H1 (cell line): ENCODE results near the gene CCNB1. TPM values are rescaled to one million over a fixed set of nuclear protein-coding genes. Genes with fewer than 3 reads are reported as not detected.
A peak's percentile ranks its signal among the peaks of the same experiment; 100 is the strongest.
"Not testable (repeated sequence)": the region's sequence is repeated elsewhere in the genome, so short reads cannot be mapped to it uniquely, and the experiment has no call there.

Source experiments
- CTCF ChIA-PET: fragments of 300-600 bp; sonication (Branson Sonifier 250); formaldehyde crosslinking; loops from one replicate; lab custom pipeline; 2021; ENCODE audit not compliant: partially characterized antibody; lab: Charles Lee
- POLR2A ChIA-PET: fragments of 300-600 bp; sonication (Branson Sonifier 250); formaldehyde crosslinking; loops from one replicate; lab custom pipeline; 2021; ENCODE audit warnings: inconsistent platforms; ENCODE audit not compliant: partially characterized antibody; lab: Charles Lee
- DNase-seq, 2 experiments: peaks; one replicate each; pipeline versions ENCODE4 v3.0.0 to v3.0.0-alpha.2; 2010 to 2022; ENCODE audit warnings: low spot score in 2 of 2, low read depth in 1 of 2, mixed read lengths in 1 of 2
- FAIRE-seq: peaks from 2 replicates; lab custom pipeline; 2011; peaks lifted over from hg19 to GRCh38; lab: Jason Lieb, UNC
- H2AFZ ChIP-seq: 2 replicates; pipeline ENCODE4 v1.8.1; 2012; ENCODE audit warnings: low read length, inconsistent platforms
- H2AK5ac ChIP-seq: 2 replicates; pipeline ENCODE4 v1.6.1; 2013; ENCODE audit warnings: low read depth, low read length
- H2BK120ac ChIP-seq: replicated peaks from 2 replicates; pipeline ENCODE3; 2013; ENCODE audit warnings: low read depth, low read length, inconsistent platforms
- H2BK12ac ChIP-seq: 2 replicates; pipeline ENCODE4 v1.6.1; 2013; ENCODE audit warnings: low read depth, low read length
- H2BK15ac ChIP-seq: 2 replicates; pipeline ENCODE4 v1.6.1; 2013; ENCODE audit warnings: low read length
- H2BK20ac ChIP-seq: 2 replicates; pipeline ENCODE4 v1.6.1; 2013; ENCODE audit warnings: low read length
- H2BK5ac ChIP-seq: 2 replicates; pipeline ENCODE4 v1.6.1; 2013; ENCODE audit warnings: low read depth, low read length
- H3K14ac ChIP-seq: 2 replicates; pipeline ENCODE4 v1.6.1; 2013; ENCODE audit warnings: inconsistent platforms; ENCODE audit not compliant: insufficient read length
- H3K18ac ChIP-seq: 2 replicates; pipeline ENCODE4 v1.6.1; 2013; ENCODE audit warnings: low read length; ENCODE audit errors: extremely low read depth
- H3K23ac ChIP-seq: 2 replicates; pipeline ENCODE4 v1.6.1; 2013; ENCODE audit warnings: inconsistent platforms; ENCODE audit not compliant: insufficient read length
- H3K23me2 ChIP-seq: 2 replicates; pipeline ENCODE4 v1.6.1; 2013; ENCODE audit warnings: low read depth, low read length
- H3K27ac ChIP-seq: 2 replicates; pipeline ENCODE4 v1.6.1; 2011; ENCODE audit warnings: low read depth, low read length, inconsistent platforms
- H3K27me3 ChIP-seq, 4 experiments: replicated peaks in 1 of 4; 1 replicate in 1 of 4; 2 replicates in 3 of 4; pipeline versions ENCODE4 v1.6.1 to v1.8.1; 2011 to 2013; ENCODE audit warnings: low read length in 3 of 4, mild to moderate bottlenecking in 3 of 4, inconsistent platforms in 2 of 4, mixed read lengths in 2 of 4, moderate library complexity in 1 of 4; ENCODE audit not compliant: control insufficient read depth in 3 of 4, insufficient read depth in 3 of 4; ENCODE audit errors: extremely low read depth in 1 of 4
- H3K36me3 ChIP-seq, 4 experiments: 2 replicates each; pipeline versions ENCODE4 v1.6.1 to v1.8.1; 2011 to 2013; ENCODE audit warnings: mild to moderate bottlenecking in 4 of 4, low read length in 3 of 4, moderate library complexity in 2 of 4, control low read depth in 1 of 4, inconsistent platforms in 1 of 4; ENCODE audit not compliant: insufficient read depth in 4 of 4, control insufficient read depth in 2 of 4
- H3K4ac ChIP-seq: replicated peaks from 2 replicates; pipeline ENCODE3; 2013; ENCODE audit warnings: low read length, low read depth, mixed read lengths, inconsistent platforms; ENCODE audit not compliant: insufficient read length
- H3K4me1 ChIP-seq, 4 experiments: replicated peaks in 1 of 4; 1 replicate in 1 of 4; 2 replicates in 3 of 4; pipeline versions ENCODE4 v1.6.1 to v1.8.1; 2011 to 2013; ENCODE audit warnings: low read length in 3 of 4, inconsistent platforms in 2 of 4, mixed read lengths in 1 of 4; ENCODE audit not compliant: insufficient read depth in 4 of 4, control insufficient read depth in 3 of 4
- H3K4me2 ChIP-seq, 2 experiments: 2 replicates each; pipeline versions ENCODE4 v1.6.1 to v1.8.1; 2011 to 2013; ENCODE audit warnings: low read depth in 2 of 2, low read length in 2 of 2, control low read depth in 1 of 2, inconsistent platforms in 1 of 2, mild to moderate bottlenecking in 1 of 2; ENCODE audit not compliant: insufficient read depth in 1 of 2
- H3K4me3 ChIP-seq, 4 experiments: fragments of 200-600, 300-600 bp in 1 of 4; sonication (generic), shearing (Covaris generic), sonication (Bioruptor Twin) in 1 of 4; 2 replicates each; pipeline versions ENCODE4 v1.5.1 to v1.8.1; 2011 to 2016; ENCODE audit warnings: low read length in 4 of 4, low read depth in 3 of 4, control low read depth in 2 of 4, inconsistent platforms in 2 of 4, mild to moderate bottlenecking in 2 of 4, mixed read lengths in 1 of 4, moderate library complexity in 1 of 4; ENCODE audit not compliant: insufficient read depth in 2 of 4; ENCODE audit errors: extremely low read depth in 1 of 4
- H3K56ac ChIP-seq: replicated peaks from 2 replicates; pipeline ENCODE3; 2013; ENCODE audit warnings: low read depth, mild to moderate bottlenecking, mixed read lengths, low read length, inconsistent platforms; ENCODE audit not compliant: insufficient read length
- H3K79me1 ChIP-seq: 2 replicates; pipeline ENCODE4 v1.6.1; 2013; ENCODE audit warnings: low read depth, low read length, control low read depth
- H3K79me2 ChIP-seq, 2 experiments: 2 replicates each; pipeline versions ENCODE4 v1.6.1 to v1.8.1; 2012 to 2013; ENCODE audit warnings: low read length in 2 of 2, mild to moderate bottlenecking in 2 of 2, inconsistent platforms in 1 of 2; ENCODE audit not compliant: insufficient read depth in 2 of 2, control insufficient read depth in 1 of 2
- H3K9ac ChIP-seq, 4 experiments: replicated peaks in 1 of 4; 1 replicate in 1 of 4; 2 replicates in 3 of 4; pipeline versions ENCODE4 v1.6.1 to v1.8.1; 2011 to 2013; ENCODE audit warnings: low read depth in 3 of 4, low read length in 3 of 4, control low read depth in 2 of 4, mild to moderate bottlenecking in 2 of 4, moderate library complexity in 2 of 4, inconsistent platforms in 1 of 4; ENCODE audit errors: extremely low read depth in 1 of 4
- H3K9me3 ChIP-seq, 2 experiments: 2 replicates each; pipeline versions ENCODE4 v1.6.1 to v1.8.1; 2012 to 2013; ENCODE audit warnings: mild to moderate bottlenecking in 2 of 2, moderate library complexity in 2 of 2, control low read depth in 1 of 2, inconsistent platforms in 1 of 2, low read depth in 1 of 2, low read length in 1 of 2, mixed read lengths in 1 of 2; ENCODE audit not compliant: insufficient read depth in 2 of 2
- H4K20me1 ChIP-seq, 2 experiments: replicated peaks in 1 of 2; 2 replicates each; pipeline versions ENCODE3 to v1.8.1; 2011 to 2013; ENCODE audit warnings: inconsistent platforms in 2 of 2, low read length in 2 of 2, mild to moderate bottlenecking in 1 of 2; ENCODE audit not compliant: insufficient read depth in 2 of 2, control insufficient read depth in 1 of 2
- H4K5ac ChIP-seq: 2 replicates; pipeline ENCODE4 v1.6.1; 2013; ENCODE audit warnings: low read length, low read depth, mixed read lengths, inconsistent platforms; ENCODE audit not compliant: insufficient read length
- H4K8ac ChIP-seq: 2 replicates; pipeline ENCODE4 v1.8.0; 2013; ENCODE audit warnings: mild to moderate bottlenecking, moderate library complexity, low read length, inconsistent platforms; ENCODE audit not compliant: insufficient read depth; ENCODE audit errors: extremely low read depth
- H4K91ac ChIP-seq: replicated peaks from 2 replicates; pipeline ENCODE3; 2013; ENCODE audit warnings: low read length, mixed read lengths, inconsistent platforms; ENCODE audit not compliant: insufficient read length
- SP1 ChIP-seq: IDR thresholded peaks from 2 replicates; pipeline ENCODE4 v1.6.1; 2011; ENCODE audit warnings: low read depth, low read length
- WGBS, 2 experiments: shearing (Covaris generic) in 1 of 2; methylation state at CpG; one replicate each; pipeline versions ENCODE4 v1.1.6 to v1.1.7; 2013 to 2015; ENCODE audit warnings: low lambda C conversion rate in 2 of 2, mixed read lengths in 2 of 2, inconsistent platforms in 1 of 2, low coverage in 1 of 2, missing lambda C conversion rate in 1 of 2; ENCODE audit not compliant: insufficient replicate concordance in 2 of 2, insufficient coverage in 1 of 2, insufficient read length in 1 of 2; ENCODE audit errors: extremely low coverage in 1 of 2, missing lambda C conversion rate in 1 of 2; 5-methylcytosine and 5-hydroxymethylcytosine counted together
- polyA plus RNA-seq, 7 experiments: library from polyadenylated mRNA; depleted of rRNA in 3 of 7; stranded (reverse) in 5 of 7; unstranded in 2 of 7; fragments of >200 nt in 5 of 7; fragments of 200-250 nt in 2 of 7; gene quantifications; 1 replicate in 5 of 7; 2 replicates in 1 of 7; 4 replicates in 1 of 7; pipeline versions ENCODE4 v1.2.1 to v1.2.3, GENCODE V29; 2011 to 2013; ENCODE audit warnings: missing spikeins in 2 of 7, mixed read lengths in 2 of 7
- total RNA-seq: library from RNA; stranded (reverse); fragmentation: NEBNext Ultra II Directional; extraction: Animal tissue kit (Norgen Biotek cat#: 25700); gene quantifications from 2 replicates; pipeline ENCODE4 v1.2.1, GENCODE V29; 2021

Gene CCNB1
- total and polyA plus RNA-seq, 2 of the 8 experiments (the other 6 are each of a cell fraction or from before 2014, with no cell fraction given) = 122 to 338 TPM

DNA sequence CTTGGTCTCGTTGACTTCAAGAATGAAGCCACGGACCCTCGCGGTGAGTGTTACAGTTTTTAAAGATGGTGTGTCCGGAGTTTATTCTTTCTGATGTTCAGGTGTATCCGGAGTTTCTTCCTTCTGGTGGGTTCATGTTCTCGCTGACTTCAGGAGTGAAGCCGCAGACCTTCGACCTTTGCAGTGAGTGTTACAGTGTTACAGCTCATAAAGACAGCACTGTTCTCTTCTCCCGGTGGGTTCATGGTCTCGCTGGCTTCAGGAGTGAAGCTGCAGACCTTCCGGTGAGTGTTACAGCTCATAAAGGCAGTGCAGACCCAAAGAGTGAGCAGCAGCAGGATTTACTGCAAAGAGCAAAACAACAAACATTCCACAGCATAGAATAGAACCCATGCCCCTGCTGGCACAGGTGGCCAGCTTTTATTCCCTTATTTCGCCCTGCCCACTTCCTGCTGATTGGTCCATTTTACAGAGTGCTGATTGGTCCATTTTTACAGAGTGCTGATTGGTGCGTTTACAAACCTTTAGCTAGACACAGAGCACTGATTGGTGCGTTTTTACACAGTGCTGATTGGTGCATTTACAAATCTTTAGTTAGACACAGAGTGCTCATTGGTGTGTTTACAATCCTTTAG is 14.8 kb downstream of the CCNB1 start:
- not testable (repeated sequence) for H2BK120ac ChIP-seq, H3K4me1 ChIP-seq, H3K4me3 ChIP-seq, H2BK5ac ChIP-seq, H4K20me1 ChIP-seq, H2AK5ac ChIP-seq, H3K79me1 ChIP-seq, H2BK15ac ChIP-seq, H3K79me2 ChIP-seq, H3K9me3 ChIP-seq, H2BK12ac ChIP-seq, FAIRE-seq, H3K56ac ChIP-seq, H3K27ac ChIP-seq, H2BK20ac ChIP-seq, H3K4ac ChIP-seq, H4K91ac ChIP-seq, H2AFZ ChIP-seq, H3K18ac ChIP-seq, H3K9ac ChIP-seq, H3K4me2 ChIP-seq, H3K23ac ChIP-seq, H3K23me2 ChIP-seq, H3K27me3 ChIP-seq, H3K14ac ChIP-seq, H4K5ac ChIP-seq, H4K8ac ChIP-seq, DNase-seq
- peak; percentile 42; the same call in 1 of the 2 replicates for TF ChIP-seq SP1
- ChIA-PET POLR2A (interaction anchor here (0.7 to 10.6 kb wide), 4 partner anchors 8 to 88 kb away, joined by 3 to 128 read pairs (median 4); partner anchors contain the start of genes CCNB1 and SLC30A5), CTCF (interaction anchor here (1.4 kb wide), 1 partner anchor 88 kb away, joined by 6 read pairs; the partner anchor contains the start of gene SLC30A5)
- 89% methylated on average over 15 of the region's 15 CpGs; no CpG with 5 or more reads in 1 of the 2 experiments for WGBS, 2 experiments
- H3K36me3 ChIP-seq = peaks cover 0 to 18% (median 8%) of the 10 kb centered on the region in 4 experiments; a peak in 5 of 8 replicates
